GM13976 (cell line): ENCODE data around the gene INCENP.
"Not testable (repeated sequence)": the region's sequence is repeated elsewhere in the genome, so short reads cannot be mapped to it uniquely, and the experiment has no call there.

Experiments used
- DNase-seq: peaks from one replicate; pipeline ENCODE4 v3.0.0; 2012; ENCODE audit warnings: low spot score
- in situ Hi-C: fragments of 300-500 bp; cut with MboI; formaldehyde crosslinking; loops from one replicate; pipeline ENCODE4 v1.12.0; 2022; ENCODE audit warnings: low sequenced_read_pairs, mixed read lengths, inconsistent platforms; ENCODE audit not compliant: unreplicated experiment
- TF ChIP-seq, protein P1 (sequence below): IDR thresholded peaks from 2 replicates; pipeline ENCODE4 v1.5.1; 2012; ENCODE audit warnings: borderline replicate concordance, mild to moderate bottlenecking; ENCODE audit not compliant: insufficient read depth; ENCODE audit errors: extremely low read depth, missing control alignments, control extremely low read depth

Gene INCENP

GRCh38 chr11:62176766-62177165 lies 53.0 kb downstream of the INCENP start:
- in situ Hi-C loops = loop anchor here (10.0 kb wide), 1 partner anchor 138 kb away; no protein-coding TSS in a partner anchor
- DNase-seq = no peak
- TF ChIP-seq, protein P1, sequence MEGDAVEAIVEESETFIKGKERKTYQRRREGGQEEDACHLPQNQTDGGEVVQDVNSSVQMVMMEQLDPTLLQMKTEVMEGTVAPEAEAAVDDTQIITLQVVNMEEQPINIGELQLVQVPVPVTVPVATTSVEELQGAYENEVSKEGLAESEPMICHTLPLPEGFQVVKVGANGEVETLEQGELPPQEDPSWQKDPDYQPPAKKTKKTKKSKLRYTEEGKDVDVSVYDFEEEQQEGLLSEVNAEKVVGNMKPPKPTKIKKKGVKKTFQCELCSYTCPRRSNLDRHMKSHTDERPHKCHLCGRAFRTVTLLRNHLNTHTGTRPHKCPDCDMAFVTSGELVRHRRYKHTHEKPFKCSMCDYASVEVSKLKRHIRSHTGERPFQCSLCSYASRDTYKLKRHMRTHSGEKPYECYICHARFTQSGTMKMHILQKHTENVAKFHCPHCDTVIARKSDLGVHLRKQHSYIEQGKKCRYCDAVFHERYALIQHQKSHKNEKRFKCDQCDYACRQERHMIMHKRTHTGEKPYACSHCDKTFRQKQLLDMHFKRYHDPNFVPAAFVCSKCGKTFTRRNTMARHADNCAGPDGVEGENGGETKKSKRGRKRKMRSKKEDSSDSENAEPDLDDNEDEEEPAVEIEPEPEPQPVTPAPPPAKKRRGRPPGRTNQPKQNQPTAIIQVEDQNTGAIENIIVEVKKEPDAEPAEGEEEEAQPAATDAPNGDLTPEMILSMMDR = no peak

GRCh38 chr11:62179995-62180394 lies 56.2 kb downstream of the INCENP start:
- DNase-seq = no peak
- TF ChIP-seq, protein P1 = no peak
- in situ Hi-C loops = loop anchor here (10.0 kb wide), 1 partner anchor 135 kb away; no protein-coding TSS in a partner anchor

DNA sequence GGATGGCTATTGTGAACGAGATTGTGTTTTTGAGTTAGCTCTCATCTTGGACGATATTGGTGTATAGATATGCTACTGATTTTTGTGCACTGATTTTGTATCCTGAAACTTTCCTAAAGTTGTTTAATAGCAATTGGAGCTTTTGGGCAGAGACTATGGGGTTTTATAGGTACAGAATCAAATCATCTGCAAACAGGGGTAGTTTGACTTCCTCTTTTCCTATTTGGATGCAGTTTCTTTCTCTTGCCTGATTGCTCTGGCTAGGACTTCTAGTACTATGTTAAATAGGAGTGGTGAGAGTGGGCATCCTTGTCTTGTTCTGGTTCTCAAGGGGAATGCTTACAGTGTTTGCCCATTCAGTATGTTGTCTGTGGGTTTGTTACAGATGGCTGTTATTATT lies 57.3 kb downstream of the INCENP start:
- in situ Hi-C loops = no loop called here
- DNase-seq = no peak

DNA sequence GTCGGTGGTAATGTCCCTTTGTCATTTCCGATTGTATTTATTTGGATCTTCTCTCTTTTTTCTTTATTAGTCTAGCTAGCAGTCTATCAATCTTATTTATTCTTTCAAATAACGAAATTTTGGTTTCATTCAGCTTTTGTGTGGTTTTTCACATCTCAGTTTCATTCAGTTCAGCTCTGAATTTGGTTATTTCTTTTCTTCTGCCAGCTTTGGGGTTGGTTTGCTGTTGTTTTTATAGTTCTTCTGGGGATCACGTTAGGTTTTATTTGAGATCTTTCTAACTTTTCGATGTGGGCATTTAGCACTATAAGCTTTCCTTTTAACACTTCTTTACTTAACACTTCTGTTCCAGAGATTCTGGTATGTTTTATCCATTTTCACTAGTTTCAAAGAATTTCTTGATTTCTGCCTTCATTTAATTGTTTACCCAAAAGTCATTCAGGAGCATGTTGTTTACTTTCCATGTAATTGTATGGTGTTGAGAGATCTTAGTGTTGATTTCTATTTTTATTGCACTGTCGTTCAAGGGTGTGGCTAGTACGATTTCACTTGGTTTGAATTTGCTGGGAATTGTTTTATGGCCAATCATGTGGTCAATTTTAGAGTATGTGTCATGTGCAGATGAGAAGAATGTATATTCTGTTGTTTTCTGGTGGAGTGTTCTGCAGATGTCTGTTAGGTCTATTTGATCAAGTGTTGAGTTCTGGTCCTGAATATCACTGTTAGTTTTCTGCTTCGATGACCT lies 58.5 kb downstream of the INCENP start:
- in situ Hi-C loops = no loop called here
- DNase-seq = no peak

More for the DNA sequence above, 57.3 kb downstream of the INCENP start:
- TF ChIP-seq, protein P1 = no peak

GRCh38 chr11:62186195-62186594 lies 62.4 kb downstream of the INCENP start:
- in situ Hi-C loops = no loop called here
- no peak for DNase-seq
- TF ChIP-seq, protein P1 = no peak

More for the DNA sequence above, 58.5 kb downstream of the INCENP start:
- TF ChIP-seq, protein P1 = no peak

DNA sequence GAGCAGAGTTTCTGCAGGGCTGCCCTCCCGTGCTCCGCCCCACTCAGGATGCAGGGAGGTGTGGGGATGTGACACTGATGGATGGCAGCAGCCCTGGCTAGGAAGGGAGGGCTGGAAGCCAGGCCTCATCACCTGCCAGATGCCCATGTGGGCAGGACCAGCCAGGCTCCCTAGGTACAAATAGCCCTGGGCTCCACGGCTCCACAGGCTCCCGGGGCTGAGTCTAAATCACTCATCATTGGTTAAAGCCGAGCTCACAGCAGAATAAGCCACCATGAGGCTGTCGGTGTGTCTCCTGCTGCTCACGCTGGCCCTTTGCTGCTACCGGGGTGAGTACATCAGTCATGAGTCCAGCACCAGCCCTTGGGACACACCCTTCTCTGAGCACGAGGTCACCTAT lies 66.2 kb downstream of the INCENP start, which contains the start of gene SCGB1D1:
Gene SCGB1D1, plus strand, starts transcription at position 206 of the 400 bp plus-strand sequence. Its CDS starts 69 bp downstream, at position 275.
- in situ Hi-C loops = no loop called here
- TF ChIP-seq, protein P1 = no peak
- no peak for DNase-seq

DNA sequence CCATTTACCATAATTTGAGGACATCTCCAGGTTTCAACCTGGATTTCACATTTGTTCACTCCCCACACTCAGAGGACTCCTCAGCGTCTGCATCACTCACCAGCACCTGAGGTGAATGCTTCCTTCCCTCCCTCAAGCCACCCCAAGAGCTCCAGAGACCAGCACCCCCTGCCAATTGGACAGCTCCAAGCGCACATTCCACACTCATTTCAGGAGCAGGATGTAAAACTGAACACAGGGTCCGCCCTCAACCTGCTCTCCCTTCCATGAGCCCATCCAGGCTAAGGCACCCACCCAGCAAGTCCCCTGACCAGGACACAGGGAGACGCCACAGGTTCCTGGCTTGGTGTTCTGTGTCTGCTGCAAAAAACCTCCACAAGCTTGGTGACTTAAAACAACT lies 70.1 kb downstream of the INCENP start:
- TF ChIP-seq, protein P1 = no peak
- in situ Hi-C loops = no loop called here
- DNase-seq = no peak

GRCh38 chr11:62195010-62195409 lies 71.2 kb downstream of the INCENP start:
- in situ Hi-C loops, DNase-seq: not testable (repeated sequence)
